Activated naive CD8-positive, alpha-beta T cell treated with anti-CD3 and anti-CD28 coated beads, Interleukin-2, amount 50 U/mL, for 16 hours (primary cell): ENCODE data around the gene NDUFB4.

Experiments used
- DNase-seq: peaks from one replicate; pipeline ENCODE4 v3.0.0-alpha.2; 2020; ENCODE audit warnings: low read depth, low spot score

The NDUFB4 gene

DNA sequence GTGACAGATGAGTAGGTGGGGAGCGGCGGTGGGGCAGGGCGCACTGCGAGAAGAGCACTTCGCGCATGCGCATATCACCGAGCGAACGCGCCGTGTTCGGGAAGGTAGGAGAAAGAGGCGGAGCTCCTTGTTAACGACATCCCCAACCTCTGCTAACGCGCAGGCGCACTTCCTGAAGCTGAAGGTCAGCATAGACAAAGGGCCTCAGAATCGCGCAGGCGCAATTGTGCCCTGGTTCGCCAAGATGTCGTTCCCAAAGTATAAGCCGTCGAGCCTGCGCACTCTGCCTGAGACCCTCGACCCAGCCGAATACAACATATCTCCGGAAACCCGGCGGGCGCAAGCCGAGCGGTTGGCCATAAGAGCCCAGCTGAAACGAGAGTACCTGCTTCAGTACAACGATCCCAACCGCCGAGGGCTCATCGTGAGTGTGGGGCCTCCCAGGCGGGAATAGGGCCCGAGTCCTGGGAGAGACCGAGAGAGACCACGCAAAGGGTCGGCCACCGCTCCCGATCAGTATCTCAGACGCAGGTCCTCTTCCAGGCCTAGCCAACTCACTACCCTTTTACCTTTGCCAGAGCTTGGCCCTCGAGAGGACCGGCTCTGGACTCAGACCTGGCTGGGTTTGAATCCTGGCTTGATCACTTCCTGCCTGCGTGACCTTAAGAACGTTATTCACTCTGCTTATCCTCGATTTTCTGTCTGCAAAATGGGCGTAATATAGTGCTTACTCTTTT, at the start of gene NDUFB4:
TSS of gene NDUFB4 (plus strand) at position 221 of the 737 bp plus-strand sequence. CDS start at position 245, 24 bp downstream.
- DNase-seq, result peak; percentile 86

GRCh38 chr3:120550546-120550945, 45.6 kb upstream of the NDUFB4 start:
- DNase-seq, result no peak

GRCh38 chr3:120552184-120553172, 43.7 kb upstream of the NDUFB4 start:
- no peak for DNase-seq

DNA sequence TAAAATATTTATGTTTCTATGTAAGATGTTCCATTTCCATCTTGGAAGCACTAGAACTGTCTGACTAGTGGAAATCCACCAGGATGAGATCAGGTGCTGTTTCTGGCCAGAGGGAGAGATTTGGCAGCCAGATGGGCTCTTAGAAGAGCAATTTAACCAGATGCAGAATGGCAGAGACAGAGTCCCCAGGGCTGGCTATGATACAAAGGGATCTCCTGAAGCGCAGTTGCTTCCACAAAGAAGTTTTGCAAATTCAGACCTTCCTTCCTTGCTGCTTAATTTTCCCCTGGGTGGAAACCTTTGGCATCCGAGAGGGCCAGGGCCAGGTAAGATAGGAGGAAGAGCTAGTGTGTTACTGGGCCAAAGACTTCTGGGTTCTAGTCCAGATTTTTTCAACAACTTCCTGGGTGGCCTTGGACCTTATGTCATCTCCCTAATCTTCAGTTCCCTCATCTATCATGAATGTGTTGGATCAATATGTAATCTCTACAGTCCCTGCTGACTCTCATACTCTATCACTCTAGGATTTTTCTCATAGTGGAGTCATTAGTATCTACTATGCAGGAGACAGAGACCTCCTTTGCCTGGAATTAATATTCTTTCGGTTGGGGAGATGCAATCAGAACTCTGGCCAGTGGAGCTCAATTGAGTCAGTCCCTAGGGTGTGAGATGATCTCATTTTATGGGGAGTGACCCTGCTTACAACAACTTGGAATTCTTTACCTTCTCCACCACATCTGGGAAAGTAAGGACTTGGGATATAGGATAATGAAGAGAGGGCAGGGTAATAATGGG, 41.1 kb upstream of the NDUFB4 start:
- DNase-seq, result no peak

DNA sequence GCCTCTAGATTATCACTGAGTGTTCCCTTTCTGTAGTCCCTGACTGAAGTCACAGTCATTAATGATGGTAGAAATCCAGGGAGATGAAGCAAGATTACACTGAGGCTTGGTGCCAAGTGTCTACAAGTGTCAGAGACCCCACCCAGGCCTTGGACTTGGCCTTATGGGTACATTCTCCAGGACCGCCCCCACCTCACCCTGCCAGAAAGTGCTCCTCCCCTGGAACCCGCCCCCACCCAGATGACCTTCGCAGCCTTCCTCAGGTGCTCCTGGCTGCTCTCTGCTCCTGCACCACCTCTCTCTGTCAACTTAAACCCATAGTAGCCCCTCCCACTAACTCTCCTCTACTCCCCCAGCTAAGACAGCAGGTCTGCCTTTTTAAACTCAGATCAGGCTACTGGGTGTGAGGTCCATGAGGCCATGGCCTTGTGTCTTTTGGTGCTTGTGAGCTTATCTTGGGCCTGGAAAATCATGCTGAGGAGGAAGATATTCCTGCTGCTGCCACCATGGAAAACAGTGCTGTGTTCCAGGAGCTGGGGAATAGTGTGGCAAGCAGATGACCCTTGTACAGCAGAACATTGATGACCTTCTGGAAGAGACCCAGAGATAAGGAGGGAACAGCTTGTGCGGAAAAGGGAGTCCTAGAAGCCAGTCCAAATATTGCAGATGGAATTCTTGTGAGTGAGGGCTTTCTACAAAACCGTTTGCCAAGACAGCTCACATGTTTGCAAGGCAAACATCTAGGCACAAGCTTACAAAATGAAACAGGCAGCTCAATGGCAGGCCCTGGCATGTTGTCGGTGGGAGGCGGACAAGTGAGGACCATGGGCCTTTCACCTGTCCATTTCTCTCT, 40.3 kb upstream of the NDUFB4 start:
- no peak for DNase-seq

DNA sequence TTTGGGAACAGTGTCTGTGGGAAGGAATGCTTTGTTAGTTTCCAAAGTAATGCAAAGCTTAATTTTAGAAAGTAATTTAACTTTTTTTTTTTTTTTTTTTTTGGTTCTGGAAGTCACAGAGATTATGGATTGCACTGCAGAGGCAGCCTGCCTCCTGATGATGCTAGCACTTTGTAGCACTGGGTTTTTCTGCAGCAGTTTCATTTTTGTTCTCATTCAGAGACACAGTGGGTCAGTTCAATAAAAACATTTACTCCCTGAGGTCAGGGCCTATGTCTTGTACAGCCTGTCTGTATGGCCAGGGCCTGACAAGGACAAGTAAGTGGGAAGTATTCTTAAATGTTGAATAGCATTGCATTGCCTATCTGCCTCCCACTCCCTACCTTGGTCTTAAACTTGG, 39.0 kb upstream of the NDUFB4 start:
- no peak for DNase-seq

DNA sequence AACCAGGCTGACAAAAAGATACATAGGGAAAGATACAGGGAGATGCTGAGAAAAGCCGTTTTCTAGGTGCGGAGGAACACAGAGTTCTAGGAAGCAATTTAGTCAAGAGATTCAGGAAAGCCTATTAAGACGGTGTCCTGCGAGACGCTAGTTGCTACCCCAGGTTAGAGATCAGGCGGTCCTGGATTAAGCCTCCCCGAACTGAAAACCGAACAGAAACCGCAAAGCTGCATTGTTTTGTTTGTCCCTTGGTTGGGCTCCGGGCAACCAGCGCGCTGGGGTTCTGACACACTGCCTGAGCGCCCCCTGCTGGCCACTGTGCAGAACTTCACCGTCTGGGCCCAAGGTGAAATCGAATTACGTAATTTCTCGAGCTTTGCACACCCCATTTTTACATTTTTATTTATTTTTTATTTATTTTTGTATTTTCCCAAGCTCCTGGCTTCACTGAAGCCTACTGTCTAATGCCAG, 37.3 kb upstream of the NDUFB4 start:
- peak; percentile 68 for DNase-seq

DNA sequence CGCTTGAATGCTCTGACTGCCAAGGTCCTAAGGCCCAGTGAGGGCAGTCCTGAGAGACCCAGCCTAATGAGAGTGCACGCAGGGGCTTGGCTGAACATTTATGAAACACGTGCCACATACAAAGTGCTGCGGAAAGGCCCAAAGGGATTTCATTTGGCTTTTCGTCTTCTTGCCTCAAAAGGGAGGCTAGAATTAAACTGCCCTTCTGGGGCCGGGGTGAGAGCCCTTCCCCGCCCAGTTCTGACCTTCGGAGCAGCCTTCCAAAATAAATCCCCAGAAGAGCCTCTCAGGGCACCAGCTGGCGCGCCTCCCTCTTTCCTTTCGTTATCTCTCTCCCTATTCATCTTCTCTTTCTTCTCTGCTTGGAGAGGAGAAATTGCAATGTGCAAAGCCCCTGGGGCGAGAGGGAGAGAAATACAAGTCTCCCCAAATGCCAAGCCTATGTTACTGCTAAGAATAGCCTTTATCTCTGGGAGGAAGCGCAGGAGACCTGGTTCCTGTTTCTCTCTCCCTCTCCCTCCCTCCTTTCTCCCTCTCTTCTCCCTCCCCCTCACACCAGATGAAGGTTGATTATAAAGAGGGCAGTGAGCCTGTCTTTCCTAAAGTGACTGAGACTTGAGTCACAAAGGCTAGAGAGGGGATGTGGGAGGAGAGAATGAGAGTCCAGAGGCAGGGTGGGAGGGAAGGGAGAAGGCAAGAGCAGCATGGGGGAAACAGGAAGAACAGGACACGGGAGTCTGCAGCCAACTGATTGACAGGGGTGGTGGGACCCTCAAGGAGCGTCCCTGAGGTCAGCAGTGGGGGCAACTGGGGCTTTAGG, 36.7 kb upstream of the NDUFB4 start:
- no peak for DNase-seq

DNA sequence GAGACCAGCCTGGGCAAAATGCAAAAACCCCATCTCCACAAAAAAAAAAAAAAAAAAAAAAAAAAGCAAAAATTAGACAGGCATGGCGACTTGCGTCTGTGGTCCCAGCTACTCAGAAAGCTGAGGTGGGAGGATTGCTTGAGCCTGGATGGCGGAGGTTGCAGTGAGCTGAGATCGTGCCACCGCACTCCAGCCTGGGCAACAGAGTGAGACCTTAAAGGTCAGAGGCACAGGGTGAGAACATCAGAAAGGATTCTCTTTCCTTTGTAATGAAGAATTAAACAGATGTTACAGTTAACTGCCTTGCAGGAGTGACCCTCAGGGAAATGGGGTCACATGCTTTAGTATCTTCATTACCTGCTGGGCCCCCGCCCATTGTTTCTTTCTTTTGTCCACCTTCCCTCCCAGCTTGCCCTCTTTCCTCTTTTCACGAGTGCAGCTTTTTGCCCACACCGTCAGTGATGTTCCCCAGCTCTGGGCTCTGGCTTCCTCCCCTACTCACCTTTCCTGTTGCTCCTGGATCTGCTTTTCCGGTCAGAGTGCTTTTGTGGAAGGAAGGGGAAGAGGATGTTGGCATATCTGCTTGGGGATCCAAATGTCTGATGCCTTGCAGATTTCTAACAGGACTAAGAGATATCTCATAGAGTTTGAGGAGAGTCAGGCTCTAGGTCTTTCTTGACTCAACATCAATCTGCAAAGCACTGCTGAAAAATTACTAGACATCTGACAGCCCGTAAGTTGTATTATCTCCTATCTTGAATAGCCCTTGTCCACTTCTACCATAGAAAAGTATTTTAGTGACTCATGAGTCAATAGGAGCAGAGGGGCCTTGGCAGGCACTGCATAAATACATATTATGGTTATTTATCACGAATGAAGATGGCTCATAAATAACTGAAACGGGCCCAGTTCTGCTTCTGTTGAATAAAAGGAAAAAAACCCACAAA, 35.6 kb upstream of the NDUFB4 start:
- no peak for DNase-seq

GRCh38 chr3:120561251-120562045, 34.7 kb upstream of the NDUFB4 start:
- peak; percentile 31 for DNase-seq

GRCh38 chr3:120563356-120564022, 32.6 kb upstream of the NDUFB4 start:
- no peak for DNase-seq

DNA sequence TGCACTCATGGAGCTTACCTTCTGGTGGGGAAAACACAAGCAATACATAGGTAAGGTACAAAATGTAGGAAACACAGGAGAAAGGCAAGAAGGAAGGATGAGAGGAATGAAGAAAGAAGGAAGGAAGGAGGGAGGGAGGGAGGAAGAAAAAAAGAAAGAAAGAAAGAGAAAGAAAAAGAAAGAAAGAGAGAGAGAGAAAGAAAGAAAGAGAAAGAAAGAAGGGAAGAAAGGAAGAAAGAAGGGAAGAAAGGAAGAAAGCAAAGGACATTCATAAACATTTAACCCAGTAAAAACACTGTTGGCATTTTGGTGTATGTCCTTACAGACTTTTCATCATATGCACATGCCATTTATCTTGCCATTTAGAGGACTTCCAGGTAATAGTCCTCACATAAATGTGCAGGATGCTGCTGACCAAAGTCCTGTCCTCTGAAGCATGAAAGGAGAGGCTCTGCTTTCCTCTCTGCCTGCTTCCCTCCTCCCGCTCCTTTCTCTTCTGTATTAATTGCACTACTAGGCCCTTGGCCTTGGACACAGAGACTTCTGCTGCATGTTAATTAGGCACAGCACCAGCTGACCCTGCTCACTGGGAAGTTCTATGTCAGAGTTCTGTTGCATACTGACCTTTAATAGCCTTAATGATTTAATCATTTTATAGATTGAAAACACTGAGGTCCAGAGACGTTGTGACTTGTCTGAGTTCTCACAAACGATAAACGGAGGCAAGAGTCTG, 29.7 kb upstream of the NDUFB4 start:
- no peak for DNase-seq

DNA sequence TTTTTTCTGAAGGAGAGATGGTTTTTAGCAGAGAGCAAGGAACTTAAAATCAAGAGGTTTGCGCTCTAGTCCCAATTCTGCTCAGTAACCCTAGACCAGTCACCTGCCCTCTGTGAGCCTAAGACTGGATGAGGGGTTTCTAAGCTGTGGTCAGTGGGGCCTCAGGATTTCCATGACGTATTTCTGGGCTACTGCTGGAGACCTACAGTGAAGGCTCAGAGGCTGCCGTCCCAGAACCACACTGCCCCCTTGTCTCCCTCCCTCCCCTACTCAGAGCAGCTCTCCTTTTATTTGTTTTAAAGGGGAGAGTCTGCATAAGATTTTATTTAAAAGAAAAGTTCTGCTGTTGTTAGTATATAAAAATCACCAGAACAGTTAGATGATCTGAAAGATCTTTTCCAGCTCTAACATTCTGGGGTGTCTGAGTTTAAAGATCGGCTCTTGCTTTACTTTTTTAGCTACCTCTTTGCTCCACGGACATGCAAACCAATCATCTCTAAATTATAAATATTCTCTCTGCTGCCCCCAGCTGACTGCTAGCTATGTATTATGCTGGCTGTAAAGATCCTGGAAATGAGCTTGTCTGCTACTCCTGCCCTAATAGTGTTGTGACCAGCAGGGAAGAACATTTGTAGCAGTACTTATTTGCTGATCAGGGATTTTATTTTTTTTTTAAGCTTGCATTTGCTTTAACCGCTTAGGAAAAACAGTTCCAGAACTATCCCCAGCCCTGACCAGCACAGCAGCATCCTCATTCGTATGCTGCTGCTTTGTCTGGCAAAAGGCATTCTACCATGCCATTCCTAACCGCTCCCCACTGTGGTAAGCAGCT, 28.6 kb upstream of the NDUFB4 start:
- DNase-seq, result no peak

GRCh38 chr3:120568202-120568531, 28.0 kb upstream of the NDUFB4 start:
- DNase-seq, result no peak

- DNase-seq, result no peak
These were observed 27.5 kb upstream of the NDUFB4 start for GRCh38 chr3:120568598-120568997.
